HG03139 (cell line): Measurements from ENCODE around the gene IRF2BP1.
A peak's percentile ranks its signal among the peaks of the same experiment; 100 is the strongest.

Experiments
- ATAC-seq: cut with Tn5 transposase; IDR thresholded peaks from one replicate; pipeline ENCODE4 v1.9.1; 2021; ENCODE audit not compliant: unreplicated experiment

IRF2BP1 gene

GRCh38 chr19:45863335-45863839 is 22.6 kb downstream of the IRF2BP1 start:
- no peak for ATAC-seq

DNA sequence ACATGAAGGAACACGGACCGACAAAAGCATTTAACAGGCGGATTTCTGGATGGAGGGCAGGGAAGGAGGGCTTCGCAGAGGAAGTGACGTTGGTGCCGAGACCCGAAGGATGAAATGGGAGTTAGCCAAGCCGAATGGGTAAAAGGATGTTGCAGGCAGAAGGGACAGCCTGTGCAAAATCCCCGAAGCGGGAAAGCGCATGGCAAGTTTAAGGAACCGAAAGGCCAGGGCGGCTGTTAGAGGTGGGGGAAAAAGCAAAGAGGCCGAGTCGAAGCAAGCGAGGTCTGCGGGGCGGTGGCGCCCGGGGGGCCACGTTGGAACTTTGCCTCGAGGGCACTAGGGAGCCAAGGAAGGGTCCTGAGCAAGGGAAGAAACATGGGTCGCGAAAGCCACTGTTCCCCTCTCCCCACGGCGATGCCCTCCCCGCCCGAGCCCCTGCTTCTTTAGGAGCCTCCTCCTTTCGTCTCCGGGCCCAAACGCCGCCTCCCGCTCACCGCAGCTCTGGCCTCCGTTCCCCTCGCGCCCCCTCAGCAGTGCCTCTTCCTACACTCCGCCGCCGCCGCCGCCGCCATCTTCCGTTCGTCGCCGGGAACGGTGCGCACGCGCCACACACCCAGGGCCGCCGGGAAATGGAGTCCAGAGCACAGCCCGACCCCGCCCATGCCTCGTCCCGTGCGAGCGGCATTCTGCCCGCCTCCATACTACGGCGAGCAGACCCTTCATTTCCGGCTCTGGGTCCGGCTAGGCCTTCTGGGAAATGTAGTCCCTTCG is 23.2 kb downstream of the IRF2BP1 start, which contains the start of gene SYMPK:
Gene SYMPK, minus strand, starts transcription at position 584 of the 771 bp plus-strand sequence. CDS start 8,652 bp downstream, outside the sequence.
- ATAC-seq, result peak; percentile 85

DNA sequence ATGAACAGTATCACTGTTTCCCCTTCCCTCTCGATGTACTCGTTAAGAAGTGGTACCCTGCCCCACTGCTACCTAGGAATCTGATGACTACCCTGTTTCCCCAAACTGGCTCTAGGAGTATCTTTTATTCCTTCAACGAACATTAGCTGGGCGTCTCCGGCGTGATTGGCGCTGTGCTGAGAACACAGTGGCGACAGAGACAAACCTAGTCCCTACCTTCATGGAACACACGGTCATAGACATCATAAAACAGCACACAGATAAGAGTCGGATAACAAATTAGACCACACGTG is 23.7 kb downstream of the IRF2BP1 start:
- no peak for ATAC-seq

DNA sequence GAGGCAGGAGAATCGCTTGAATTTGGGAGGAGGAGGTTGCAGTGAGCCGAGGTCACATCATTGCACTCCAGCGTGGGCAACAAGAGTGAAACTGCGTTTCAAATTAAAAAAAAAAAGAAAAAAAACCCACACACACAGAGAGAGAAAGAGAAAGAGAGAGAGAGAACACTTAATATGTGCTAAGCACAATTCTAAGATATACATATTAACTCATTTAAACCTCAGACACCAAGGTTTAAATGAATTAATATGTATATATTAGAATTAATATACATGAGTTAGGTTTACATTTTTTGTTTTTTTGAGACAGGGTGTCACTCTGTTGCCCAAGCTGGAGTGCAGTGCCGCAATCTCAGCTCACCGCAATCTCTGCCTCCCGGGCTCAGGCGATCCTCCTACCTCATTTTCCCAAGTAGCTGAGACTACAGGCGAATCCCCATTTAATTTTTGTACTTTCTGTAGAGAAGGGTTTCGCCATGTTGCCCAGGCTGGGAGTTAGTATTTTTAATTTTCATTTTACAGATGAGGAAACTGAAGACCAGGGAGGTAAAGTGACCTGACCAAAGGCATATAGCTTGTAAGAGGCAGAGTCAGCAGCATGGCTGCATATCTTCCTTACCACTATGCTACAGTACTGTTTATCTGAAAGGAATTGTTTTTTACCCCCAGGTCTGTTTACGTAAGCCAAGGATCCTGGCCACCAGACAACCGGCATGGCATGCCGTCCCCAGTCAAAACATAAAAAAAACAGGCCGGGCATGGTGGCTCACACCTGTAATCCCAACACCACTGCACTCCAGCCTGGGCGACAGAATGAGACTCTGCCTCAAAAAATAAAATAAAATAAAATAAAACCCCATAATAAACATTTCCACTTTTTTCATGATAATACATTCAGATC is 25.3 kb downstream of the IRF2BP1 start:
- ATAC-seq, result no peak

DNA sequence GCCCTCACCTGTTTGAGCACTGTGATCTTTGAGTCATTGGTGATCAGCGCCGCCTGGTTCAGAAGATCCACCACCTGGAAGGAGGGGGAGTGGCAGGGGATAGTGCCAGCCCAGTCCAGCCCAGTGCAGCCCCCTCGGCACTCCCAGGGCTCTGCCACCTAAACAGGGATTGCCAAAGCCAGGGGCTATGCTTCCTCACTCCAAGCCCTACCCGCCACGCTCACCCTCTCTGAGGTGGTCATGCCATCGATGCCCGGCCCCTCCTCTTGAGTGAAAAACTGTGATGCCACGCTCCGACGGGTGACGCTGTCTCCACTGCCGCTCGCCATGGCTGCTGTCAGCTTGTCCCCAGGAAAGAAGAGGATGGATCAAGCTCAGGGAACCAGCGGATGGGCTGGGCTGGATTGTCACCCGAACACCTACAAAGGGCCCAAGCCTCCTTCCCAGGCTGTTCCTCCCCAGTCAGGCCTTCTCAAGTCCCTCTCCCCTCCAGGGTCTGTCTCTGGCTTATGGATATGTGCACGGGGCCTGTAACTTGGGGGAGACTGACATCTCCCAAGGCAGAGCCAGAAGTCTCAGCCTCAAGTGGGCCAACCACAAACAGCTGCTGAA is 31.7 kb downstream of the IRF2BP1 start:
- ATAC-seq, result no peak

- ATAC-seq, result no peak
Observed at GRCh38 chr19:45852983-45853382, 33.0 kb downstream of the IRF2BP1 start.

- no peak for ATAC-seq
Observed at GRCh38 chr19:45852145-45852750, 33.7 kb downstream of the IRF2BP1 start.

GRCh38 chr19:45848922-45849321 is 37.0 kb downstream of the IRF2BP1 start:
- no peak for ATAC-seq

DNA sequence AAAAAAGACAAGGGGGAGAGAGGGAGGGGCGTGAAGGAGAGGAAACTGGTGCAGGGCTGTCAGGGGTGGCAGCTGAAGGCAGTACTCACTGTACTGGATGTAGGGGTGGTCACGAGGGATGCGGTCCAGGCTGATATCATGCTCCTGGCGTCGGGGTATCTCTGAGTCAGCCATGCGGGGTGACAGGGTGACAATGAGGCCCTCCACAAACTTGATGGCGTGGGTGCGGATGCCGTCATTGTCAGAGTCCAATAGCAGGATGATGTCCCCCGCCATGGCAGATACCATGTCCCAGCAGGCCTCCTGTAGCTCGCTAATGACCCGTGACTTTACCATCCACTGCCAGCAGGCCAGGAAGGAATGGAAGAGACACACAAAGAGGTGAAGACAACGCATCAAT is 38.3 kb downstream of the IRF2BP1 start:
- ATAC-seq, result no peak

DNA sequence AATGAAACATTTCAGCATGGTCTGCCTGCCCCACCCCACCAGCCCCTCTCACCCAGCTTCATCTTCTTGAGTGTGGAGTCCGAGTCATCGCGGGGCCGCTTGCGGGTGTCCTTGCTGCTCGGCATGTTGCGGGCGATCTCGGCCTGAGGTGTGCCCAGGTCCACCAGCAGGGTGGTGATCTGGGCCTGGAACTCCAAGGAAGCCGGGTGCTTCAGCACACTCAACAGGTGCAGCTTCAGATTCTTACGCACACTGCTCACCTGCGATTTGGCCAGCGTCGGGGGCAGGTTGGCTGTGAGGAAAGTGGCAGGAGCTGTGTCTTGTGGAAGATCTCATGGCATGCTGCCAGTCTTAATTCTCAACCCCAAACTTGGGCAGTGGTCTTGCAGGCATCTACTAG is 43.7 kb downstream of the IRF2BP1 start:
- ATAC-seq, result no peak

- no peak for ATAC-seq
Observed at GRCh38 chr19:45834970-45835369, 51.0 kb downstream of the IRF2BP1 start.
